HS-5 (cell line): ENCODE measurements around the gene MYOD1.

Source experiments
- DNase-seq: peaks from one replicate; pipeline ENCODE4 v3.0.0-alpha.2; 2012; ENCODE audit warnings: low read depth

Gene MYOD1

DNA sequence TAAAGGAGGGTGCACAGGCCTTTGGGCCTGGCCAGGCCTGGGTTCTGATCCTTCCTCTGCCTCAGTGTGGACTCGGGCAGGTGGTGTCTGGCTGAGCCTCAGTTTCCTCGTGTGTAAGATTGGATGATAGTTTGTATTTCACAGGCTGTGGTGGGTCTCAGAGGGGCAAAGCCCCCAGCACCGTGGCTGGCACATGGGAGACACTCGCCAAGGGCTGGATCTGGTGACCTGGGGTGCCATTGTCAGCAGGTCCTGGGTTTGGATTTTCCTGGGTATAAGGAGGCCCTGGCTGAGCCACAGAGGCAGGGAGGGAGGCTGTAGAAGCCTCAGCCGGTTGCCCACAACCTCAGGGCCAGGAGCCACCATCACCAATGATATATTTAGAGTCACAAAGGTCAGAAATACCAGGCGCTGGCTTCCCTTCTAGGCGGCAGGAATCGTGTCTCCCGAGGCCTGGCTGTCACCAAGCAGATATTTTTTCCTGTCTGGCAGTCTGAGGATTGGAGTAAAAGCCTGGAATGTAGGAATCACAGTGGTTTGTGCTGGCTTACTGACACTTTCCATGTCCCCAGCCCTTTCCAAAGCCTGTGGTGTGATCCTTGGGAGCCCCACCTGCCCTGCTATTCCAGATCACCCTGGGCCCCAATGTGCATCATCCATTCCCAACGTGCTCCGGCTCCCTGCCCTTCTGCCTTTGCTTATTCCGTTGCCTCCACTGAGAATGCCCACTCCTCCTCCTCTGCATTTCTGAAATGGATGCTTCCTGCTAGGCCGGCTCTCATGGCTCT, 30.8 kb downstream of the MYOD1 start:
- no peak for DNase-seq

DNA sequence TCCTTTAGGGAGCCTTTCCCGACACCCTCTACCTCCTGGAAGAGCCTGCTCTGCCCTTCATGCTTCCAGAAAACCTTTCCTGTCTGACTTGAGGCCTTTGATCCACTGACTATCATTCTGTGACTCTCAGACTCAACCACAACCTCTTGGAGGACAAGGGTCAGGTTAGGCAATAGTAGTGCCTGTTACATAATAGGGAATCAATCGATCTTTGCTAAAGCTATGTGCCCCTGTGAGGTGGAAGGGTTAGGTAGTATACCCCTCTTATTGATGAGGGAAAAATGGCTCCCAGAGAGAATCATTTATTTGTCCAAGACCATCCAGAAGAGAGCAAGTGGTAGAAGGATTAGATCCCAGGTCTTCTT, 31.4 kb downstream of the MYOD1 start:
- no peak for DNase-seq

DNA sequence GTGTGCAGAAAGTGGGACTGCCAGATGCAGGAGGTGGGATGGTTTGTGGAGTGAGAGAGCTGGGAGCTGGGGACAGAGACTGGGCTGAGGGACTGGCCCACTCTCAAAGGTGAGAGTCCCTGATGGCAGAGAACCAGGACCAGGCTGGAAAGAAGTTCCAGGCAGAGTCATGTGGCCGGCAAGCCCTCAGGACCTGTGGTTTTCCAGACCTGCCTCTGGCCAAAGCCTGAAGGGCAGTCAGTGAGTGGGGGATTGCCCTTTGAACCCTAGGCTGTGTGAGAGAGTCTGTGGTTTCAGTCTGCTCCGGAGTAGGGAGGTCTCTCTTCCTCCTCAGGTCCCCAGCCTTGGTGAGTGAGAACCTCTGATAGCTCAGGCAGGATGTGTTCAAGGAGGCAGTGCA, 32.2 kb downstream of the MYOD1 start:
- no peak for DNase-seq

DNA sequence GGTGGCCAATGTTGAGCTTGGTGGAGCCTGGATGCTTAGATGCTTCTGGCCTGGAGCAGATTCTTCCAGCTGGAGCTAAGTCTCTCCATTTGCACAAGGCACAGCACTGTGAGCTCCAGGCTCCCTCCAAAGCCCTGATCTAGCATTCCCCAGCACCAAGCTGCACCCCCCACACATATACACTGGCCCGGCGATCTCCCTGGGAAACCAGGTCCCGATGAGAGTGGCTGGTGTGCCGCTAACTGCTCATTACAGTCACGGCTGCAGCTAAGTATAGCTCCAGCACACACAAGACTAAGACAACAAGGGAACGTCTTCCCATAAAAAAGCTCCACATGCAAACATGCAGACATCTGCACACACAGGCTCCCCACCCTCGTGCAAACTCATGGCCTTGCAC, 32.8 kb downstream of the MYOD1 start:
- DNase-seq = no peak

DNA sequence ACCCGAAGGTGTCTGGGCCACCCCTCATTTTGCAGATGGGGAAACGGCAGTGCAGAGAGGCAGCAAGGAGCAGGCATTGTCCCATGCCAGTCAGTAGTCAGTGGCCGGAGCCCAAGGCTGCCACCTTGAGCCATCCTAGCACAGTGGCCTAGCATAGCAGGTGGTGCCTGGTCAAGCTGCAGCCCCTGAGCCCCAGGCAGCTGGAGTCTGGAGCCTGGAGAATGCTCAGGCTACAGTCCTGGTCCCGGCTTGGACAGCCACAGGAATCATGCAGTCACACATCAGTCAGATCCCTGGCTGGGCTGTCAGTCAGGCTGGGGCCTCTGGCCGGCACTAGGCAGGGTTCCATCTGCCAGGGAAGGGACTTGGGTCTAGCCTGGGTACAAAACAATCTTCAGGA, 33.8 kb downstream of the MYOD1 start:
- no peak for DNase-seq

DNA sequence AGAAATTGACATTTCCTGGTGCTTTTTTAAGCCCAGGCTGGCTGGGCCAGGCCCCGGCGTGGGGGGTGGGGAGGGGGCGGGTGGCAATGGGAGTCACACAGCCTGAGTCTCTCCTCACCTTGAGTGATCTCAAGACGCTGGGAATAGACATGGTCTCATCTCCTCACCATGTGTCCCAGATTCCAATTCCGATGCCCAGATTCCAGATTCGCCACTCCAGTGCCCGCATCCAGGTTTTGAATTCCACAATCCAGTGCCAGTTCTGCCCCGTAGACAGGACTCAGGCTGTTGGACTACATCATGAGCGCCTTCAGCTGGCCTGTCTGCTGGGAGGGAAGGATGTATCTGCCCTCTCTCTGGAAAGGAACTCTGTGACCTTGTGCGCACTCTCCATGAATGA, 34.3 kb downstream of the MYOD1 start:
- DNase-seq = no peak

DNA sequence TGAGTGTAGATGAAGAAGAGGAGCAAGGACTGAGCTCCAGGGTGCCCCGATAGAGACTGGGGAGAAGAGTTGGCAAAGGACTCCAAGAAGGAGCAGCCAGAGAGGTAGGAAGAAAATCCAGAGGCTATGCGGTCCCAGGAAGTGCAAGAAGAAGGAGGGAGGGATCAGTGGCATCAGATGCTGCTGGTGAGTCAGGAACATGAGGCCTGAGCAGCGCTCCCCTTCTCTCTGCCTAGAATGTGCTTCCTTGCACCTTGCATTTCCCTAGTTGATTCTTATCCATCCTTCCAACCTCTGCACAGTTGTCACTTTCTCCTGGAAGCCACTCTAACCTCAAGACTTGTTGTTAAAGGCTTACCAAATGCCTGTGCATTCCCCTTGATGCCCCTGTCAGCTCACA, 36.5 kb downstream of the MYOD1 start:
- no peak for DNase-seq

DNA sequence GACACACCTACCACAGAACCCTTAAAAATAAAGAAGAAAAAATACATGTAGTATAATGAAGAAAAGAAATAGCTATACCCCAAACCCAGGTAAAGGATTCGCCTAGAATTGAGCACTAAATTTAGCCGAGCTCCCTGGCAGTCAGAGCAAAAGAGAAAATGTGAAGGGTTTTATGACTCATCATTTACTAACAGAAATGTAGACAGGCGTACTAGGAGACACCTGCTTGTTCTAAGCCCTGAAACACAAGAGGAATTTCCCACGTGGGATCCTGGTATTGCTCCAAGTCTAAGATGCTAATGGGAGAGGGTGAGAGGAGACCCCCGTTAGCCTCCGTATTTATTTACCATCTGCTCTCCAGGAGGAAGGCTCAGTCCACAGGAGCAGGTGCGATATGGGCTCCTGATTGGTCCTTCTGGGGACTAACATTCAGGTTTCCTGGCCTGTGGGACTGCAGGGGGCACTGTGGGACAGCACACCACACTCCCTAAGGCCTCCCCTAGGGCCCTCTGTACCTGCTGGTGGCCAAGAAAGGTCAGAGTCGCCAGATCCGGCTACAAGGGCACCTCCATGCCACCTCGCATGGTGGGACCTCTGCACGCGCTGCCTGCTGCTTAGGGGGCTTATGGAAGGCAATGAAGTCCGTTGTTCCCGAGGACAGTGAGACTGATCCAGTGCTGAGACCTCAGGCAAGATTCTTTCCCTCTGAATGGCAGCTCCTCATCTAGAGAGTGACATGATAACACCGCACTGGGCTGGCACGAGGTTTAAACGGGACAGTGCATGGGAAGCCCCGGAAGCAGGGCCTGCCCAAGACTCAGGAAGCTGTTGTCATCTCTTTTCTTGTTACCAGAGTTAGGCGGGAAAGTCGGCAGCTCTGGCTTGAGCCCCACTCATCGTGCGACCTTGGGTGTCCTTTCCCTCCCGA, 41.0 kb downstream of the MYOD1 start:
- DNase-seq = no peak

DNA sequence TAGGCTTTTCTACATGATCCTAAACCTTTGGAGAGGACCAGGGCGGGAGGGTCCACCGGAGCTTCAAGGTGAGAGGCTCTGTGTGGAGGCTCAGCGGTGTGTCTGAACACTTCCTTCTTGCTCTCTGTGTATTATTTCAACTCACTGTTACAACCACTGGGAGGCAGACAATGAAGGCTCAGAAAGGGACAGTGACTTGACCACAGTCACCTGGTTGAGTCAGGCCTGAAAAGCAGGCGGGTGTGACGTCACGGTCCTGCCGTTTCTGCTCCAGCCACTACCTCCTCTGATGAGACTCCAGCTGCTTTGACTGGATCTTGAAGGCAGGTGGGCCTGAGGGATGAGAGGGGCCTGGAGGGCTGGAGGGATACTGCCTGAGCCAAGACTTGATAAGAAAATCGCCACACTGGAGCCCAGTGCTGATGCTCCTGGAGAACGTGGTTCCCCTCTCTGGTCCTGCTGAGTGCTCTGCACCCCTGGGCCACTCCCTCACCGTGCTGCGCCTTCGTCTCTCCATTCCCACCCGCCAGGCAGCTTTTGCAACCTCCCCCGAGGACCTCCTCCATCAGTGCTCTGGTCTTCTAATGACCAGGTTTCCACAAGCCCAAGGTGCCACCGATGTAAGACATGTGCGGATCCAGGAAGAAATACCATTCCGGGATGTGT, 43.1 kb downstream of the MYOD1 start:
- DNase-seq = no peak

DNA sequence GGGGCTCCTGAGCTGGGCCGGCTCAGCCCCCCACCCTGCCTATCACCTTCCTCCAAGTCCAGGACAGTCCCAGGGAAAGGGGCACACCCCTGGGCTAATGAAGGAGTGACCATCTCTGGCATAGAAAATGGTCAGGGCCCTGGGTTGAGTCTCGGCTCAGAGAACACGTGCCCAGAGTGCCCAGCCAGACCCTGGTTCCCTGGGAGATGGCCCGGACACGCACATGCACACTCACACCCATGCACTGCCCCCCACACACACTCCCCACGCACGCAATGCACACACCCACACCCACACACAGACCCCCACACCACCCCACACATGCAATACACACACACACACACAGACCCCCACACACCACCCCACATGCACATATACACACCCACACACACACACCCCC, 43.9 kb downstream of the MYOD1 start:
- no peak for DNase-seq

DNA sequence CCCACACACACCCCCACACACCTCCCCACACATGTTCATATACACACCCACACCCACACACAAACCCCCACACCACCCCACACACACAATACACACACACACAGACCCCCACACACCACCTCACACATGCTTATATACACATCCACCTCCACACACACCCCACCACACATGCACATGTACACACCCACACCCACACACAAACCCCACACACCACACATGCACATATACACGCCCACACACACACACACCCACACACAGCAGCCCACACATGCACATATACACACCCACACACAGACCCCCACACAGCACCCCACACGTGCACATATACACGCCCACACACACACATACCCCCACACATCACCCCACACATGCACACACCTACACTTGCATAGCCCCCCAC, 44.3 kb downstream of the MYOD1 start:
- DNase-seq = no peak

DNA sequence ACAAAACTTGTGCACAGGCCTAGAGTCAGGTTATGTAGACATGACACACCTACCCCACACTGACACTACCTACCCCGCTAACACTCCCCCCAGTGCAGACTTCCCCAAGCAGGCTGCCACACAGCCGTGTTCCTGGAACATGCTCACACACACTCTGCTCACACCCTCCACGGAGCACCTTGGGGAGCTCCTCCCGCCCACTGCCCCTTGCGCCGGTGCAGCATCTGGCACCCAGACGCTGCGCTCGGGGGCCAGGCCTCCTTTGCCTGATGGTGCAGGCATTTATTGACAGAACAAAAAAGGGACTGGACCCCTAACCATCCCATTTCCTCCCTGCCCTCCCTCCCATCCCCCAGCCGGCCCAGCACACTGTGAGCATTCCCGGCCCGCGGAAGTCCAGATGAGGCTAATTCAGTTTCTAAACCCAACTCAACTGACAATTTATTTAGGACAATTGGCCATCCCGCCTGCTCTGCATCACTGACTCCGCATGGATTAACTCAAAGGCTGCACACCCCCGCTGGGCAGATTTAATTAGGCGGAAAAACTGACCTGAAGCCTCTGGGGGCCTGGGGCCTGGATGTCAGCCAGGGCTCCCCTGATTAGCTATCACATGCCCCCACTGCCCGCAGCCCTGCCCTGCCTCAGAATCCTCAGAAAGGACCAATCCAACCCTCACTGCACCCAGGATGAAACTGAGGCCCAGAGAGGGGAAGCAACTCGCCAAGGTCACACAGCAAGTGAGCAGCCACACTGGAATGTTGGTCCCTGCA, 45.3 kb downstream of the MYOD1 start:
- no peak for DNase-seq

DNA sequence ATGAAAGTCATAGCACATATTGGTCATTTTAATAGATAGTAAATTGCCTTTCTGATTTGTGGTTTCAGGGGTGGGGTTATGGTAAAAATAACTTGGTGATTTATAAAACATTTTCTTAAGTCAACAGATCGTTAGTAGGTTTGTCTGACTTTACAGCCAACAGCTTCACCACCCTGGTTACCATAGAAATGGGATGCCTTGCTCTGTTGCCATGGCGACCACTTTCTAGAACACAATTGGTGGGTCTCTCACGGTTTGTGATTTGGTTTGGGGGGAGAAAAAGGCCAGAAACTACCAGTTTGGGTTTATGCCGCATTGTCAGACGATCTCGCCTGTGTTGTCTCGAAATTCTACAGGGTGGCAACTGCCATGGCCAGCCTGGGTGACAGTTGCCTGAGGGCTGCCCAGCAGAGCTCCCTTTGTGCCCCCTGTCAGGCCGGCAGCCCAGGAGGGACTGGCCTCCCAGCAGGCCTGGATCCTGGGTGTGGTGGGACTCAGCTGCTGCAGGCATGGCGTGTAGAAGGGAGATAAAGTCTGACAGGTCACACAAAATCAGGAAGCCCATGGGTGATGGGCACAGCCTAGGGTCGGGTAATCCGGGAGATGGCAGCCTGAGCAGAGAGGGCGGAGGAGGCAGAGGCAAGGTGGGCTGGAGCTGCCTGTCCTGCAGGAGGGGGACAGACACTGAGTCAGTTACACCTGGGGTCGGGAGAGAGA, 46.1 kb downstream of the MYOD1 start:
- no peak for DNase-seq

DNA sequence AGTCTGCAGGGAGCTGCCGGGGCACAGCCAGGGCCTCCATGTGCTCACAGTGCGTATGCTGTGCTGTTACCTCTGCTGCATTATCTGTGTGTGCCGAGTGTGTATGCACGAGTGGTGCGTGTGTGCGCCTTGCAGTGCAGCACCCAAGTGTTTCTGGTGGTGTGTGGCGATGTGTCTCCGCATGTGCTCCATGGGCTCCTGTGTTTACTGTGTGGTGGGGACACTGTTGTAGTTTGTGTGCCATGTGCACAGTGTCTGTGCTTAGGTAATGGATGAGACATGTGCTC, 46.6 kb downstream of the MYOD1 start:
- no peak for DNase-seq

DNA sequence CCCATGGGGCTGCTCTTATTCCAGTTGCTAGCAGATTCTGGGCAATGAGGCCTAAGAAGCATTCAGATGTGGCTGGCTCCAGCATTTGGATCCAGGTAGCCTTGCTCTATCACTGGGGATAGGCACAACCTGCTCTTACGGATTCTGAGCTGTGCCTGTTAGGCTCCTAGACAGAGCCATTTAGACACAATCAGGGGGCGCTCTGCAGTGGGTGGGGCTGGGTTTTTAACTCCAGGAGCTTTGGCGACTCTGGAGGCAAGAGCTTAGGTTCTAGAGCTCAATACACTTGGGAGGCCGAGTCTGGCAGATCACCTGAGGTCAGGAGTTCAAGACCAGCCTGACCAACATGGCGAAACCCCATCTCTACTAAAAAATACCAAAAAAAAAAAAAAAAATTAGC, 47.2 kb downstream of the MYOD1 start:
- DNase-seq = no peak

DNA sequence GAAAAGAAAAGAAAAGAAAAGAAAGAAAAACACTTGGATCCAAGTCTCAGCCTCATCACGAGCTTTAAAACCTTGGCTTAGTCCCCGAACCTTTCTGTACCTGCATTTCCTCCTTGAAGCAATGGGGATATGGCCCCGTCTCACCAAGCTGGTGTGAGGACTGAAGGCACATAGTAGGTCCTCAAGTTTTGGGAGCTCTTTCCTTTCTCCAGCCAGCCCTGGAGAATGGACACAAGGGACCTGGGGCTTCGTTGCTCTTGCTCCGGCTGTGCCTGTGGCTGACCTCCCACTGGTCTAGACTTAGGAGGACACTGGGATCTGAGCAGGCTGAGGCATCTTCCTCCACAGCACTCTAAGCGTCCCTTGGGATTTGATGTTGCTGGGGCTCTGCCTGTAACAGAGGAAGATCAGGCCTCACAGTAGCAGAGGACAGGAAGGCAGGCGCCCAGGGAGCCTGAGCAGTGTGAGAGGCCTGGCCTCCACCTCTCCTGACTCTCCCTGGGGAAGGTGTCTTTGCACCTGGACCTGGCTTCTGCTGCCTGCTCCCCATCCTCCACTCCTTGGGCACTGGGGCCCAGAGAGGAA, 48.0 kb downstream of the MYOD1 start:
- no peak for DNase-seq

DNA sequence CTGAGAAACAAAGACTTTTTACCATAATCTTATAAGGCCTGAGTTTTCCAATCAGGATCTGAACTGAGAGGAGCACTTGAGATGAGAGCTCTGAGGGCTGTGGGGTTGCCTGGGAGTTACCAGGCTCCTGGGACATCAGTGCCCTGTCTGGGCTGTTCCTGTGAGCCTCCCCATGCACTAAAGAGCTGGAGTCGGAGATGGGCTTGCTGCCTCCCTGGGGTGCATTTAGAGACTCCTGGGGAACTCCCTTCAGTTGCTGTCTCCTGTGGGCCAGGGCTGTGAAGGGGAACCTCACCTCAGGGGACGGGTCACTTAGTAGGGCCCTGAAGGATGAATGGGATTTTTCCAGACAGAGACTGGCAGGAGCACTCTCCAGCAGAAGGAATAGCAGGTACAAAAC, 48.5 kb downstream of the MYOD1 start:
- no peak for DNase-seq

DNA sequence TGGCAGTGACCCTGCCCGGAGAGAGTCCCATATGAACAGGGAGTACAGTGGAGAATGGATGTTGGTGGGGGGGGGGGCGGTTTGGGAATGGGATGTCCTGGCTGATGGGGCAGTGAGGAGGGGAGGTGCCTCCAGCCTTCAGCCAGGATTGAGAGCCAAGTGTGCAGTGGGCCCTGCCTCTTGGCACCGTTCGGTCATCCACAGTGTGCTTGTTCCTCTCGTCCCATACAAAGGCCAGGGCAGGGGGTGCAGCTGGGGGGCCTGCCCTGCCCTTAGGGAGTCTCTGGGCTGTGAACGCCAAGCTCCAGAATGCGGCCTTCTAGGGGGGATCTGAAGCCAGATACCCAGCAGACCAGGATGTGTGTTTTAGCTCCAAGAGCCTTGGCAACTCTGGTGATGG, 49.2 kb downstream of the MYOD1 start:
- no peak for DNase-seq

DNA sequence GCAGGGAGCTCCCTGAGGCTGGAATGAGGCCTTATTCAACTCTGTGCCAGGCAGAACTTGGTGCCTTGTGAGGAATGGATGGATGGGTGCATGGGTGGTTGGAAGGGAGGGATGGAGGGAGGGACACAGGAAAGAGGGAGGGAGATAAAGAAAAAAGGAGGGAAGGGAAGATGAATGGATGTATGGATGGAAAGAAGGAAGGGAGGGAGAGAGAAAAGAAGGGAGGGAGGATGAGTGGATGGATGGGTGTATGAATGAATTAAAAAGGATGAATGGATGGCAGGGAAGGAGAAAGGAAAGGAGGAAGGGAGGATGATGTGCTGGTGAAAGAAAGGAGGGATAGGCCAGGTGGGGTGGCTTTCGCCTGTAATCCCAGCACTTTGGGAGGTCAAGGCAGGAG, 49.8 kb downstream of the MYOD1 start:
- no peak for DNase-seq

DNA sequence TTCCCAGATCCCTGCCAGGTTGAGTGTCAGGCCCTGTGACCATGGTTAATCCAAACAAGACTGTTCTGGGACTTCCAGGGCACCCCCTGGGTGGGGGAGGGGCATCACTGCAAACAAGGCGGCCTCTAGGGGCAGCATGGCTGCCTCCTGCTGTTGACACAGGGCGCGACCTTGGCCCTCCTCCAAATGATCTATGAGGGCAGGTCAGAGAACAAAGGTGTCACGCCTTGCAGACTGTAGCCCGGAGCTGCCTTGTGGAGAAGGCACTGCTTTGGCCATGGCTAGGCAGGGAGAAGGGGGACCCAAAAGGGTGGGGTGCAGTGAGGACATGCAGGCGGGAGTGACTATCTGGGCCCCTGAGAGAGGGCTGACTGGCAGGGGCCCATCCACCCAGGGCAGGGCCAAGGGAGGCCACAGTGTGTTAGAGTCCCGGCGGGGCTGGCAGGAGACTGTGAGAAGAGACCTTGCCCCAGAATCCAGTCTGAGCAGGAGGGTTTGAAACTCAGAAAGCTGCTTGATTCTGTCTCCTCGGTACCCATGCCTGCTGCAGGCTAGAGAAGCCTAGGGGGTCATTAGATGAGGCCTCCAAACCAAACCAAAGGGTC, 50.8 kb downstream of the MYOD1 start:
- DNase-seq = no peak

DNA sequence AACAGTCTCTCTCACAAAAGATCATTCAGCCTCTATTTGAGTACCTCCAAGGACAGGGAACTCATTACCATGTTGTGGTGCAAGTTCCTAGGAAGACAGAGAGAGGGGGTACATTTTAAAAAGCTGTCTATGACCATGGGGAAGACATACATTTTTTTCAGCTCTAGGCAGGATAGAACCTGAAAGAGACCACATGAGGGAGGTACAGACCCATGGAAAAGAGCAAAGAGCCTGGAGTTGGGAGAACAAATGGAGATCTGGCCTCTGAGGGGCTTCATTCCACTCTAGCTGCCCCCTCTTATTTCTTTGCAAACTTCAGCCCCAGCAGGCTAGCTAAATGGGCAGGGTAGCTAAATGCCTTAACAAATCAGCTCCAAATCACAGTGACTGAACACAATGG, 51.5 kb downstream of the MYOD1 start:
- DNase-seq = no peak
